ENCODE data around the gene ELF1. TPM values are rescaled to one million over a fixed set of nuclear protein-coding genes. Genes with fewer than 3 reads are reported as not detected.

Gene ELF1
- polyA plus RNA-seq, 1 of the 3 experiments (the other 2 are of a cell fraction): 11.1 TPM

DNA sequence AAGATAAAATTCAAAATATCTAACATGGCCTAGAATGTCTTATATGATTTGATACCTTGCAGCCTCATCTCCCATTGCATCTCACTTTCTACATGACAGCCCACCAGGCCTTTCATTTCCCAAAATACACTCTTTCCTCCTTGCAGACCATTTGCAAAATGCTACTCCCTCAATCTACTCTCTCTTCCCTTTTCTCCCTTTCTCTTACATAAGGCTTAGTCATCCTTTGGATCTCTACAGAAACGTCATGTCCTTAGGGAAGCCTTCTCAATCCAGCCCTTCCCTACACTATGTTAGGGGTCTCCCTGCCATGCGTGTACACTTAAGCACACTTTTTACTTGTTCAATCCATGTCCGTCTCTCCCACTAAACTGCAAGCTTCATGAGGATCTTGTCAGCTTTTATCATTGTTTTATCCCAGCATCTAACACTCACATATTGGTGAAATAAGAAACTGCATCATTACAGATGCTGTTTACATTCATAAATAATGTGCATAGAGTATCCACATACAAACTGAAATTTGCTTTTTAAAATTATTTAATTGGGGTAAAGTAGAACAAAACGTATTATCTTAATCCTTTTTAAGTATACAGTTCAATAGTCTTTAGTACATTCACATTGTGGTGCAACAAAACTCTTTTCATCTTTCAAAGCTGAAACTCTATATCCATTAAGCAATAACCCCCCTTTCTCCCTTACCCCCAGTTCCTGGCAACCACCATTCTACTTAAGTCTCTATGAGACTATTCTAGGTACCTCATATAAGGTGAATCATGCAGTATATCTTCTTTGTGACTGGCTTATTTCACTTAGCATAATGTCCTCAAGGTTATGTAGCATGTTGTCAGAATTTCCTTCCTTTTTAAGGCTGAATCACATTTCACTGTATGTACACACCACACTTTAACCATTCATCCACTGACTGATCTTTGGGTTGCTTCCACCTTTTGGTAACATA, 30.6 kb upstream of the ELF1 start:
- H4K20me1 ChIP-seq (ENCODE audit: insufficient read depth): peaks cover 7% of the 10 kb centered on the region; the same call in 1 of the 2 replicates
- no peaks in the 10 kb centered on the region for H3K27me3 ChIP-seq (ENCODE audit: insufficient read depth)
- no peak overlapping the region for H3K4me3 ChIP-seq (ENCODE audit: low read depth in 2 of 2, low read length in 1 of 2)
- TF ChIP-seq ZBTB33 (IDR thresholded peaks at IDR 0.05; ENCODE audit: borderline replicate concordance, low read depth) (no peak), EP300 (IDR thresholded peaks at IDR 0.05; ENCODE audit: borderline replicate concordance in 1 of 2, low read depth in 1 of 2, low read length in 1 of 2) (no peak), USF1 (IDR thresholded peaks at IDR 0.05; ENCODE audit: borderline replicate concordance, low read depth) (no peak), SIN3A (IDR thresholded peaks at IDR 0.05; ENCODE audit: borderline replicate concordance, low read depth, low read length) (no peak), RAD21 (IDR thresholded peaks at IDR 0.05; ENCODE audit: low read length) (no peak), TAF1 (IDR thresholded peaks at IDR 0.05; ENCODE audit: borderline replicate concordance, low read depth, low read length) (no peak), MAX (IDR thresholded peaks at IDR 0.05; ENCODE audit: low read depth) (no peak), RXRA (IDR thresholded peaks at IDR 0.05; ENCODE audit: borderline replicate concordance, low read depth) (no peak), EZH2phosphoT487 (IDR thresholded peaks at IDR 0.05; ENCODE audit: borderline replicate concordance, low read depth) (no peak), NRF1 (IDR thresholded peaks at IDR 0.05; ENCODE audit: low read depth, low read length) (no peak), ELF1 (IDR thresholded peaks at IDR 0.05) (no peak)
- peaks cover 7% of the 10 kb centered on the region for H3F3A ChIP-seq (replicated peaks; ENCODE audit: insufficient read depth)
- no peaks in the 10 kb centered on the region for H3K9me3 ChIP-seq
- WGBS (ENCODE audit: low lambda C conversion rate): 92% methylated on average over 4 of the region's 4 CpGs
- ChIA-PET POLR2A (no interaction called here), CTCF (no interaction called here)
- H3K9ac ChIP-seq: no peak overlapping the region
- no peaks in the 10 kb centered on the region for H3K9me2 ChIP-seq
- H3K4me2 ChIP-seq: no peak overlapping the region
- no peak overlapping the region for H2AFZ ChIP-seq (ENCODE audit: low read depth)
- DNase-seq: no peak
- H3K79me2 ChIP-seq (ENCODE audit: insufficient read depth): peaks cover 63% of the 10 kb centered on the region
- peaks cover 0 to 12% of the 10 kb centered on the region in 2 experiments for H3K36me3 ChIP-seq (replicated peaks in 1 of 2; ENCODE audit: control insufficient read depth in 1 of 2, insufficient read depth in 2 of 2, low read length in 1 of 2)
- H3K27ac ChIP-seq (ENCODE audit: low read depth in 2 of 2, low read length in 1 of 2): no peak overlapping the region
- H3K4me1 ChIP-seq (ENCODE audit: control insufficient read depth in 1 of 2, insufficient read depth in 2 of 2, low read depth in 1 of 2, low read length in 1 of 2): no peaks in the 10 kb centered on the region

DNA sequence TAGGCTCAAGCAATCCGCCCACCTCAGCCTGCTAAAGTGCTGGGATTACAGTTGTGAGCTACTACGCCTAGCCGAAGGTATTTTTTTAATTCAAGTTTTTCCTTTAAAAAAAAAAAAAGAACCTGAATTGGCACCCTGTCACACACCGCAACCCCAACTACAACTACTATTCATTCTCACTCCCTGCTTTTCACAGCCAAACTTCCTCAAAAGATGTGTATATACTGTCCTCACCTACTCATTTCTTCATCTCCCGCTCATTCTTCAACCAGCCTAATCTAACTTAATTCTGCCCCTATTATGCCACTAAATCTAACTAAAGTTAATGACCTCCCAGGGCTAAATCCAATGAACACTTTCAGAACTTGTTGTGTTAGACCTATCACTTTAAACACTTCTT, 29.5 kb upstream of the ELF1 start:
- Histone ChIP-seq H3K4me2 (no peak overlapping the region), H3K9me3 (no peaks in the 10 kb centered on the region), H4K20me1 (ENCODE audit: insufficient read depth) (peaks cover 2% of the 10 kb centered on the region; the same call in 1 of the 2 replicates), H3K4me3 (ENCODE audit: low read depth in 2 of 2, low read length in 1 of 2) (no peak overlapping the region), H3K9ac (no peak overlapping the region), H2AFZ (ENCODE audit: low read depth) (no peak overlapping the region), H3K27me3 (ENCODE audit: insufficient read depth) (no peaks in the 10 kb centered on the region), H3K9me2 (no peaks in the 10 kb centered on the region), H3K79me2 (ENCODE audit: insufficient read depth) (peaks cover 52% of the 10 kb centered on the region), H3K27ac (ENCODE audit: low read depth in 2 of 2, low read length in 1 of 2) (no peak overlapping the region), H3K36me3 (replicated peaks in 1 of 2; ENCODE audit: control insufficient read depth in 1 of 2, insufficient read depth in 2 of 2, low read length in 1 of 2) (peaks cover 0 to 12% of the 10 kb centered on the region in 2 experiments), H3K4me1 (ENCODE audit: control insufficient read depth in 1 of 2, insufficient read depth in 2 of 2, low read depth in 1 of 2, low read length in 1 of 2) (no peaks in the 10 kb centered on the region), H3F3A (replicated peaks; ENCODE audit: insufficient read depth) (no peaks in the 10 kb centered on the region)
- CTCF ChIA-PET: interaction anchor here (0.5 kb wide), 1 partner anchor 45 kb away, joined by 3 read pairs; no protein-coding TSS in a partner anchor
- POLR2A ChIA-PET: no interaction called here
- DNase-seq: no peak
- 97% methylated on average over 5 of the region's 5 CpGs for WGBS (ENCODE audit: low lambda C conversion rate)
- TF ChIP-seq PBX3 (IDR thresholded peaks at IDR 0.05) (no peak), SIN3A (IDR thresholded peaks at IDR 0.05; ENCODE audit: borderline replicate concordance, low read depth, low read length) (no peak), REST (IDR thresholded peaks at IDR 0.05; ENCODE audit: low read depth, low read length) (no peak), RXRA (IDR thresholded peaks at IDR 0.05; ENCODE audit: borderline replicate concordance, low read depth) (no peak), POLR2AphosphoS5 (IDR thresholded peaks at IDR 0.05; ENCODE audit: low read depth, low read length) (no peak), GATA2 (CRISPR knock-in tag; IDR thresholded peaks at IDR 0.05) (no peak), MEF2A (IDR thresholded peaks at IDR 0.05; ENCODE audit: borderline replicate concordance, low read depth) (no peak), FOXM1 (IDR thresholded peaks at IDR 0.05; ENCODE audit: low read depth) (no peak), TAF1 (IDR thresholded peaks at IDR 0.05; ENCODE audit: borderline replicate concordance, low read depth, low read length) (no peak)

Data from SK-N-SH (cell line).